Erythroblast (primary cell): Measurements from ENCODE around the gene CHMP2A.

Experiments
- GATA1 ChIP-seq: IDR thresholded peaks from 2 replicates; pipeline ENCODE4 v1.6.1; 2011; ENCODE audit warnings: low read depth, mild to moderate bottlenecking, control low read depth, low read length, moderate library complexity
- POLR2A ChIP-seq: IDR thresholded peaks from 2 replicates; pipeline ENCODE4 v1.6.1; 2011; ENCODE audit warnings: mild to moderate bottlenecking, low read length

GRCh38 chr19:58558623-58559274 is 3.8 kb upstream of the CHMP2A start:
- TF ChIP-seq POLR2A (no peak), GATA1 (no peak)
